EL (cell line): ENCODE results near the gene SLC1A2.

ENCODE experiments used
- DNase-seq: peaks from one replicate; pipeline ENCODE4 v3.0.0-alpha.2; 2016

The SLC1A2 gene

GRCh38 chr11:35412285-35412684 is 7.1 kb downstream of the SLC1A2 start:
- DNase-seq: peak; percentile 31

GRCh38 chr11:35407041-35407440 is 12.3 kb downstream of the SLC1A2 start:
- no peak for DNase-seq

GRCh38 chr11:35404388-35404775 is 15.0 kb downstream of the SLC1A2 start:
- peak; percentile 42 for DNase-seq

GRCh38 chr11:35403765-35404387 is 15.5 kb downstream of the SLC1A2 start:
- no peak for DNase-seq

- no peak for DNase-seq
Measured at GRCh38 chr11:35402751-35403660, 16.4 kb downstream of the SLC1A2 start.

- no peak for DNase-seq
Measured at GRCh38 chr11:35398881-35399280, 20.5 kb downstream of the SLC1A2 start.

- DNase-seq: no peak
Measured at GRCh38 chr11:35394941-35395340, 24.4 kb downstream of the SLC1A2 start.

- DNase-seq: no peak
Measured at GRCh38 chr11:35393098-35393497, 26.3 kb downstream of the SLC1A2 start.

GRCh38 chr11:35391922-35392688 is 27.3 kb downstream of the SLC1A2 start:
- DNase-seq: peak; percentile 81

GRCh38 chr11:35390737-35391682 is 28.3 kb downstream of the SLC1A2 start:
- DNase-seq: peak; percentile 74

GRCh38 chr11:35389897-35390465 is 29.4 kb downstream of the SLC1A2 start:
- DNase-seq: no peak

GRCh38 chr11:35389112-35389511 is 30.2 kb downstream of the SLC1A2 start:
- no peak for DNase-seq

- DNase-seq: no peak
Measured at GRCh38 chr11:35388061-35388460, 31.3 kb downstream of the SLC1A2 start.

GRCh38 chr11:35387111-35387982 is 32.0 kb downstream of the SLC1A2 start:
- DNase-seq: no peak

GRCh38 chr11:35383953-35384352 is 35.4 kb downstream of the SLC1A2 start:
- no peak for DNase-seq

- DNase-seq: no peak
Measured at GRCh38 chr11:35381709-35382322, 37.5 kb downstream of the SLC1A2 start.

- no peak for DNase-seq
Measured at GRCh38 chr11:35380603-35381002, 38.8 kb downstream of the SLC1A2 start.

GRCh38 chr11:35377262-35377661 is 42.1 kb downstream of the SLC1A2 start:
- DNase-seq: no peak

- DNase-seq: peak; percentile 71
Measured at GRCh38 chr11:35376613-35377012, 42.7 kb downstream of the SLC1A2 start.

GRCh38 chr11:35376118-35376510 is 43.2 kb downstream of the SLC1A2 start:
- DNase-seq: no peak
